ENCODE data around the gene CDH4.

- no peak for TF ChIP-seq CTCF (IDR thresholded peaks at IDR 0.05)
- no peak for TF ChIP-seq SIN3A (IDR thresholded peaks at IDR 0.05; ENCODE audit: borderline replicate concordance, insufficient read depth, low read depth, low read length)
- TF ChIP-seq POLR2AphosphoS5 (IDR thresholded peaks at IDR 0.05; ENCODE audit: low read depth, low read length) = no peak
- TF ChIP-seq, protein P1, sequence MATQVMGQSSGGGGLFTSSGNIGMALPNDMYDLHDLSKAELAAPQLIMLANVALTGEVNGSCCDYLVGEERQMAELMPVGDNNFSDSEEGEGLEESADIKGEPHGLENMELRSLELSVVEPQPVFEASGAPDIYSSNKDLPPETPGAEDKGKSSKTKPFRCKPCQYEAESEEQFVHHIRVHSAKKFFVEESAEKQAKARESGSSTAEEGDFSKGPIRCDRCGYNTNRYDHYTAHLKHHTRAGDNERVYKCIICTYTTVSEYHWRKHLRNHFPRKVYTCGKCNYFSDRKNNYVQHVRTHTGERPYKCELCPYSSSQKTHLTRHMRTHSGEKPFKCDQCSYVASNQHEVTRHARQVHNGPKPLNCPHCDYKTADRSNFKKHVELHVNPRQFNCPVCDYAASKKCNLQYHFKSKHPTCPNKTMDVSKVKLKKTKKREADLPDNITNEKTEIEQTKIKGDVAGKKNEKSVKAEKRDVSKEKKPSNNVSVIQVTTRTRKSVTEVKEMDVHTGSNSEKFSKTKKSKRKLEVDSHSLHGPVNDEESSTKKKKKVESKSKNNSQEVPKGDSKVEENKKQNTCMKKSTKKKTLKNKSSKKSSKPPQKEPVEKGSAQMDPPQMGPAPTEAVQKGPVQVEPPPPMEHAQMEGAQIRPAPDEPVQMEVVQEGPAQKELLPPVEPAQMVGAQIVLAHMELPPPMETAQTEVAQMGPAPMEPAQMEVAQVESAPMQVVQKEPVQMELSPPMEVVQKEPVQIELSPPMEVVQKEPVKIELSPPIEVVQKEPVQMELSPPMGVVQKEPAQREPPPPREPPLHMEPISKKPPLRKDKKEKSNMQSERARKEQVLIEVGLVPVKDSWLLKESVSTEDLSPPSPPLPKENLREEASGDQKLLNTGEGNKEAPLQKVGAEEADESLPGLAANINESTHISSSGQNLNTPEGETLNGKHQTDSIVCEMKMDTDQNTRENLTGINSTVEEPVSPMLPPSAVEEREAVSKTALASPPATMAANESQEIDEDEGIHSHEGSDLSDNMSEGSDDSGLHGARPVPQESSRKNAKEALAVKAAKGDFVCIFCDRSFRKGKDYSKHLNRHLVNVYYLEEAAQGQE (IDR thresholded peaks at IDR 0.05; ENCODE audit: insufficient read depth in 1 of 2, low read depth in 2 of 2, low read length in 1 of 2) = no peak
- no peak for TF ChIP-seq TCF7L2 (IDR thresholded peaks at IDR 0.05; ENCODE audit: low read depth, low read length)
Measured at GRCh38 chr20:61451009-61451408, 198.9 kb downstream of the CDH4 start.
